Measurements from ENCODE around the gene PARP11.

The PARP11 gene

DNA sequence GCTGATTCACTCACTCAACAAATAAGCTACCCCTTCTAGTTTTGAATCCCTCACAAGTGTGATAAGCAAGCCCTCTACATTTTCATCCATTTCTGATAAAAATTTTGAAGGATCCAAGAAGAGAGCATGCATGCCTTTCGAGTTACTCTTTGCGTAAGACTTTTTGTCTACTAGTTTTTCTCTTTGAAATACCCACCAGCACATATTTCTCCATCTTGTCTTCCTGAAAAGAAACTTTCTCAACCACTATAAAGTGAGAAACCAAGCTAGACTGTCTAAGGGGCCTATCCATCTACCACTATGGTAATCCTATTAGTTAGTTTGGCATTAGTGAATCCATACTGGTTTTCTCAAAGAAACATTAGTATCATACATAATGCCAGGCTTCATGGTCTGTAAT lies 56.9 kb downstream of the PARP11 start:
- DNase-seq = no peak

- no peak for DNase-seq
These were observed 58.0 kb downstream of the PARP11 start for GRCh38 chr12:3815094-3815766.

DNA sequence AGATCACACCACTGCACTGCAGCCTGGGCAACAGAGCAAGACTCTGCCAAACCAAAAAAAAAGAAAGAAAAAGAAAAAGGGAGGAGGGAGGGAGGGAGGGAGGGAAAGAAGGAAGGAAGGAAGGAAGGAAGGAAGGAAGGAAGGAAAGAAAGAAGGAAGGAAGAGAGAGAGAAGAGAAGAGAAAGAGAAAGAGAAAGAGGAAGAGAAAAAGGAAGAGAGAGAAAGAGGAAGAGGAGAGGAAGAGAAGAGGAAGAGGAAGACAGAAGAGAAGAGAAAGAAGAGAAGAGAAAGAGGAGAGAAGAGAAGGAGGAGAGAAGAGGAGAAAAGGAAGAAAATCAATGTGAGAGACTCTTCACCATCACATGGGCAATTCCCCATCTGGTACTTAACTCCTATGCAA lies 62.7 kb downstream of the PARP11 start:
- no peak for DNase-seq

- DNase-seq = no peak
These were observed 63.2 kb downstream of the PARP11 start for GRCh38 chr12:3810016-3810370.

DNA sequence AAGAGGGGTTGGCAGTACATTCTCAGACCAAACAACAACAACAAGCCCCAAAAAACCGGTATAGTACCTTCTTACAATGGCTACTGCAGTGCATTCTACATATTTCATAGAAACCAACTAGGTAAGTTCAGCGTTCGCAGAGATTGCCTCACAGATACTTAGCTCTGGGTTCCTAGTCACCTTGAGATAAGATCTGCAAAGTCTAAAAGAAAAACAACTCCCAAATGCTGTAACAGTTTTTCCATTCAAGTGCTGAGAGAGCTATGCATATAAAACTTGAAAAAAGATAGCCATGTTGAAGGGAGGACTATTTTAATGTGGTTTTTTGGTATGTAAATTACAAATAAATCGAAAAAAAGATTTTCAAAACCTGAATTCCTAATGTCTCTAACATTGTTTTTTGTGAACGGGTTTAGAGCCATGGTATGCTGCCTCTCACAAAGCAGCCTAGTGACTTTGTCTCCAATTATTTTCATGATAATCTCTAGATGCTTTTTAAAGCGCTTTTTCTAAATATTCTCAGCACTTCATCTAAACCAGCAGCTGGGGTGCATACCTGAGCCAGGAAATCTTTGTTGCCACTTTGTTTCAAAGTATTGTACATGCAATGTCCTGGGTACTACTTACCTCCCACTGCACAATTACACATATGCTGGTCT lies 63.7 kb downstream of the PARP11 start:
- DNase-seq = no peak

GRCh38 chr12:3805077-3805476 lies 68.1 kb downstream of the PARP11 start:
- DNase-seq = no peak

- DNase-seq = peak; percentile 74
These were observed 69.2 kb downstream of the PARP11 start for GRCh38 chr12:3803865-3804472.

DNA sequence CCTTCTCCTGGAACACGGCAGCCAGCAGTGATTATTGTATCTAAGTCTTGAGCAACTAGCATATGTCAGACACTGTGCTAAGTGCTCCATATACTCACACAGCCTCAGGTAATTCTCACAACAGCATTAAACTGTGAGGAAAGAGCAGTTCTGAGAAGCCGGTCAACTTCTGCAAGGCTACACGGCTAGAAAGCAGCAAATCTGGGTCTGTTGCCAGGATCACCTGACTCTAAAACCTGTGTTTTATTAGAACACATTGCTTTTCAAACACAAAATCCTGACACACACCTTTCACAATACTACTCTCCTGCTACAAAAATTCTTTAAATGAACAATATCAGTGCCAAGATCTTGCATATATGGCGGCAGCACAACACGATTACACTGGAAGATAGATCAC lies 70.5 kb downstream of the PARP11 start:
- no peak for DNase-seq

GRCh38 chr12:3797531-3798048 lies 75.6 kb downstream of the PARP11 start:
- no peak for DNase-seq

DNA sequence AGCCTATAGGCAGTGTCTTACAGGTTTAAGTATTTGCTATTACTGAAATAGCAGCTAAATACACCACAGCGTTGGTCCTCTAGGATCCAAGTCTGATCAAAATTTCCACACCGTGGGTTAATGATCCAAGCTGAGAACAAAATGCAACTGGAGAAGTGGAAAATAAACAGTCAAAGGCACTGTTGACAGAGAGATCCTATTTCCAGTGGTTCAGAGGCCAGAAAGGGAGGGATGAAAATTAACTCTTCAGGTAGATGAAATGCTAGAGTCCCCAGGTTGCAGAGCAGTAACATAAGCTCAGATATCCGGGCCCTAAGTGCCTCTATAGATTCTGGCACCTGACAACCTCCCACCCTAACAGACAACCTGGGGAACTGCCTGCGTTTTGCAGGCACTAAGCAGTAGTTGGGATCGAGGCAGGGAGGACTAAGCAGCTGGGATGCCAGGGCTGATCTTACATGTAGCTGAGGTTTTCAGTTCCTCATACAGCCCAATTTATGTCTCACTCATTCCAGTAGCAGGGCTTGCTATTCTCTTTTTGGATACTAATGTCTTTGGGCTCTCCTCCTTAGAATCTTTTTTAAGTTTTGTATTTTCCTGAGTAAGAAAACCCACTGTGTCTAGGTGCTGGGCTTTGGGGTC lies 77.6 kb downstream of the PARP11 start:
- no peak for DNase-seq

DNA sequence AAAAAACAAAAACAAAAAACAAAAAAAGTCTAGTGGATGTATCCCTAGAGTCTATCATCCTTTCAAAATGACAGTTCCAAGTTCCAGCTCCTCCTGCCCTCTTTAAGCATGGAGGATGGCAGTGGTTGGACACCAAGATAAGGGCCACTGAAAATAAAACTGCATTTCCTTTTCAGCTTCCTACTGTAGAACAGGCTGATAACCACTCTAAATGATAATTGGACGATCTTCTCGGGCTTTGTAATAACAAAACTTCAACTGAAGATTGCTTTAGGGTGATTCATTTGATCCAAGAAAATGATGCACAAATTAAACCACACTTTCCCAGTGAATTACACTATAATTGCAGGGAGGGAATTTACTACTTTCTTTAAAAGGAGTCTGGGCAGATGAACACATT lies 78.1 kb downstream of the PARP11 start:
- no peak for DNase-seq

GRCh38 chr12:3792623-3793288 lies 80.4 kb downstream of the PARP11 start:
- no peak for DNase-seq

GRCh38 chr12:3791256-3791874 lies 81.8 kb downstream of the PARP11 start:
- DNase-seq = no peak

GRCh38 chr12:3790642-3791041 lies 82.6 kb downstream of the PARP11 start:
- no peak for DNase-seq

DNA sequence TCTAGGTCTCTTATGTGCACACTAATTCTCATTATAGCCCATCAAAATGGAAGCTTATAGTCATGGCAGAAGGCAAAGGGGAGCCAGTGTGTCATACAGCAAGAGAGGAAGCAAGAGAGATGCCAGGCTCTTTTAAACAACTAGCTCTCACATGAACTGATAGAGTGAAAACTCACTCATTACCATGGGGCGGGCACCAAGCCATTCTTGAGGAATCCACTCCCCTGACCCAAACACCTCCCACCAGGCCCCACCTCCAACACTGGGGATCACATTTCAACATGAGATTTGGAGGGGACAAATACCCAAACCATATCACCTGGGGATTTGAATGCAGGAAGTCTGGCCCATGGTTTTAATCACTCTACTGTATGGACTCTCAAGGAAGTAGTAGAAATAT lies 83.4 kb downstream of the PARP11 start:
- no peak for DNase-seq

DNA sequence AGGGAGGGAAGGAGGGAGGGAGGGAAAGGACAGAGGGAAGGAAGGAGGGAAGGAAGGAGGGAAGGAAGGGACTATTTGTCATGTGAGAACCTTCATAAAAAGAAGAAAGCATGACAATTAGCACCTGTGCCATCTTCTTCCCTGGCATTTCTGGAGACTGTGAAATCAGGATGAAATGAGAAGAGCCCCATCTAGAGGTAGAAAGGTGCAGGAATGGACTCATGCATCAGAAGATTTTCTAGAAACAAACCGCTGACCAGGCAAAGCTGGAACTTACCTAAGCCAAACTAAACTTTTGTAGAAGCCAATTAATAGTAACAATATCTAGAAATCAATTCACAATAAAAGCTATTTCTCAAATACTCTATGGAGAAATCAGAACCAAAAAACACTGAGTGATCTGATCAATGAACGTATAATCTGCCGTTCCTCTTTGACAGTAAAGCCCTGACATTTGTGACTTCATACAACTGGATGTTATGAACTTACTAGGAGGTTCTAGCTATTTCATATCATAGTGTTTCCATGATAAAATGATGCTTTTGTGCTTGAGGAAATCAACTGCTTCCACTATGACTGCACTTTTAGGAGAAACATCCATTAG lies 95.9 kb downstream of the PARP11 start:
- peak; percentile 49 for DNase-seq

GRCh38 chr12:3775385-3776035 lies 97.7 kb downstream of the PARP11 start:
- DNase-seq = no peak

GRCh38 chr12:3772380-3772779 lies 100.8 kb downstream of the PARP11 start:
- no peak for DNase-seq

DNA sequence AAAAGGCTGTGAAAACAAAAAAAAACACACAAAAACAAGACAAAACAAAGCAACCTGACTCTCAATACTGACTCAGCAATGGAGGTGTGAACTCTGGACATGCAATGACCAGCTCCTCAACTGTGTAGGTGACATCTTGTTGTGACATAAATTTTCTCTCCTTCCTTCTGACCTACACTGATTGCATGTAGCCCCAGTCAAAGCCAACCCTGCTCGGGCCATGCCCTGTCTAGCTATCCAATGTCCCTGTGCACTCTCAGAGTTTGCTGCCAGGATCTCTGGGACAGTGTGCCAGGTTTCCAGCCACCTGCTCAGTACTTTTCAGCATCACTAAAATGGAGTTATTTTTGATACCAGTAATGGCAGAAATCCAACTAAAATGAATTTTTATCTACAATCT lies 101.3 kb downstream of the PARP11 start:
- DNase-seq = no peak

DNA sequence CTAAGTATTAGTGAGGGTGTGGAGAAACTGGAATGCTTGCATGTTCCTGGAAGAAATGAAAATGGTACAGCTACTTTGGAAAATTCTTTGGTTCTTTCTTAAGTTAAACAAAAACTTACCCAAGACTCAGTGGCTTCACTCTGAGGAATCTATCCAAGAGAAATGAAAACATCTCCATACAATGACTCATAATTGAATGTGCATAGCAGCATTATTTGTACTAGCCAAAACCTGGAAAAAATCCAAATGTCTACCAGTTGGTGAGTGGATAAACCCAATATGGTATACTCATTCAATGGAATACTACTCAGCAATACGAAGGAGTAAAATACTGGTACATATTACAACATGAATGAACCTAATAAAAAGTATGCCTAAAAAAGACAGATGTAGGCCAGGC lies 102.3 kb downstream of the PARP11 start:
- DNase-seq = no peak

DNA sequence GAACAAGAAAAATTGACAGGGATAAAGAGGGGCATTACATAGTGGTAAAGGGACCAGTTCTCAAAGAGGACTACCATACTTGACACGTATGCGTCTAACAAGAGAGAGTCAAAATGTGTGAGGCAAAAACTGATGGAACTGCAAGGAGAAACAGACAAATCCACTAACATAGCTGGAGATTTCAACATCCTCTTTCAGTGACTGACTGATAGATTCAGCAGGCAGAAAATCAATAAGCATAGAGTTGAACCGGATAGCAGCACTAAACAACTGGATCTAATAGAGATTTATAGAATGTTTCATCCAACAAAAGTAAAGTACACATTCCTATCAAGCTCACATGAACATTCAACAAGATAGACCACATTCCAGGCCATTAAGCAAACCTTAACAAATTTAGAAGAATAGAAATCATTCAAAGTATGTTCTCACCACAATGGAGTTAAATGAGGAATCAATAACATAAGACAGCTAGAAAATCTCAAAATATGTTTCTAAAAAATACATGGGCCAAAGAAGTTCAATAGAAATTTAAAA lies 104.2 kb downstream of the PARP11 start:
- DNase-seq = no peak

All from CD4-positive, alpha-beta T cell treated with Interleukin-17A for 1 hour (primary cell).